ENCODE results near the gene PYDC1.

PYDC1 gene

DNA sequence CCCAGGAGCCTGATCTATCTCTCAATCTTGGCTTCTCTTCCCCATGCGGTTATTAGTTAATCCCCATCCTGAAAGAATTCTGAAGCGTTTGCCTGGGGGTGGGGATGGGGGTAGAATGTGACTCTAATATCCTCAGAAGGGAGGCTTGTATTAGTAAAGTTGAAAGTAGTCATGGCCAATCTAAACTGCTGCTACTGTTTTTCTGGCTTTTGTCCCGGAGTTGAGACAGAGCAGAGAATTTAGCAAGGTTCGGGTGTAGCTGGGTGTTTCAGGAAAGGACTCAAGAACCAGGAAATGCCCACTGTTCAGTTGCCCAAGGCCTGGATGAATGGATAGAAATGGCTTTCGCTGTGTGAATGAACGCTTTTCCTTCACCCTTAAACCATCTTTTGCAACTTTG, 25.3 kb upstream of the PYDC1 start:
- in situ Hi-C loops (cut with HindIII; ENCODE audit: low sequenced_read_pairs) = no loop called here
- TF ChIP-seq, protein P1, sequence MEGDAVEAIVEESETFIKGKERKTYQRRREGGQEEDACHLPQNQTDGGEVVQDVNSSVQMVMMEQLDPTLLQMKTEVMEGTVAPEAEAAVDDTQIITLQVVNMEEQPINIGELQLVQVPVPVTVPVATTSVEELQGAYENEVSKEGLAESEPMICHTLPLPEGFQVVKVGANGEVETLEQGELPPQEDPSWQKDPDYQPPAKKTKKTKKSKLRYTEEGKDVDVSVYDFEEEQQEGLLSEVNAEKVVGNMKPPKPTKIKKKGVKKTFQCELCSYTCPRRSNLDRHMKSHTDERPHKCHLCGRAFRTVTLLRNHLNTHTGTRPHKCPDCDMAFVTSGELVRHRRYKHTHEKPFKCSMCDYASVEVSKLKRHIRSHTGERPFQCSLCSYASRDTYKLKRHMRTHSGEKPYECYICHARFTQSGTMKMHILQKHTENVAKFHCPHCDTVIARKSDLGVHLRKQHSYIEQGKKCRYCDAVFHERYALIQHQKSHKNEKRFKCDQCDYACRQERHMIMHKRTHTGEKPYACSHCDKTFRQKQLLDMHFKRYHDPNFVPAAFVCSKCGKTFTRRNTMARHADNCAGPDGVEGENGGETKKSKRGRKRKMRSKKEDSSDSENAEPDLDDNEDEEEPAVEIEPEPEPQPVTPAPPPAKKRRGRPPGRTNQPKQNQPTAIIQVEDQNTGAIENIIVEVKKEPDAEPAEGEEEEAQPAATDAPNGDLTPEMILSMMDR (IDR thresholded peaks at IDR 0.05; ENCODE audit: low read depth, low read length) = no peak
- H3K4me3 ChIP-seq (ENCODE audit: low read depth, low read length) = no peak overlapping the region
- no peak for DNase-seq (ENCODE audit: low read depth, low spot score)

DNA sequence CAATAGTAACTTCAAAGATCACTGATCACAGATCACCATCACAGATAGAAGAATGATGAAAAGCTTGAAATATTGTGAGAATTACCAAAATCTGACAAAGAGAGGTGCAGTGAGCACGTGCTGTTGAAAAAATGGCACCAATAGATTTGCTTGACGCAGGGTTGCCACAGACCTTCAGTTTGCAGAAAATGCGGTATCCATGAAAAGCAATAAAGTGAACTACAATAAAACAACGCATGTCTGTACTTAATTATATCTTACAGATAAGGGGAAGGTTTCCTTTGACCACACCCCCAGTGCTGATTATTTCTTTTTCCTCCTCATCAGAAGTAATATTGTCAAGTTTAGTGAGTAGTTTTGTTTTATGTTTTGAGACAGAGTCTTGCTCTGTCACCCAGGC, 21.1 kb upstream of the PYDC1 start:
- TF ChIP-seq, protein P1 (IDR thresholded peaks at IDR 0.05; ENCODE audit: low read depth, low read length) = no peak
- in situ Hi-C loops (cut with HindIII; ENCODE audit: low sequenced_read_pairs) = no loop called here
- no peak for DNase-seq (ENCODE audit: low read depth, low spot score)
- no peak overlapping the region for H3K4me3 ChIP-seq (ENCODE audit: low read depth, low read length)

DNA sequence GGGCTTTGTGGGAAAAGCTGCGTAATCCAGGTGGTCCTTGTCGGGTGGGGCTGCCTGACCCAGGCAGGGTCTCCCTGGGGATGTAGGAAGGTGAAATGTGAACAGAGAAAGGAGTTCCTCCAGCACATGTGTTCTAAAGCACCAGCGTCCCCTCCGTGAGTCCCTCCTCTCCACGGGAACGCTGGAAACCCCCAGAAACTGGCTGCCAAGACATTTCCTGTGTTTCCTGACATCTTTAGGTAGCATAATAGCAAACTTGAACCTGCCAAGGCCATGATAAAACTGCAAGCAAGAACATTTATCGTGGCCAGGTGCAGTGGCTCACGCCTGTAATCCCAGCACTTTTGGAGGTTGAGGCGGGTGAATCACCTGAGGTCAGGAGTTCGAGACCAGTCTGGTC, 12.6 kb upstream of the PYDC1 start:
- in situ Hi-C loops (cut with HindIII; ENCODE audit: low sequenced_read_pairs) = no loop called here
- TF ChIP-seq, protein P1 (IDR thresholded peaks at IDR 0.05; ENCODE audit: low read depth, low read length) = no peak

DNA sequence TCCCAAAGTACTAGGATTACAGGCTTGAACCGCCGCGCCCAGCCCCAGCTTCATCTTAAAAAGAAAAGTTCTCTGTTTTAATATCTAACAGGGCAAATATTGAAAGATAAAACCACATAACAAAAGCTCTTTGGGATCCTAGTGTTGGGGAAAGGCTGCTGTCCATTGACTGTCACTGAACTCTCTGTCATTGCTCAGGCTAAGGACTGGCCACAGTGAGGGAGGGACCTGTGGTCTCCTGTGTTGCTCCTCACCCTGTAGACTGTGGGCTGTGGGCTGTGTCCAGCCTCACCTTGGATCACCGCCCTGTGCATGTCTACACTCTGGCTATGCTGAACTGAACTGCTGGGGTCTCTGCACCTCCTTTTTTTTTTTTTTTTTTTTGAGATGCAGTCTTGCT, 11.3 kb upstream of the PYDC1 start:
- no peak overlapping the region for H3K4me3 ChIP-seq (ENCODE audit: low read depth, low read length)
- DNase-seq (ENCODE audit: low read depth, low spot score) = no peak
- in situ Hi-C loops (cut with HindIII; ENCODE audit: low sequenced_read_pairs) = no loop called here
- TF ChIP-seq, protein P1 (IDR thresholded peaks at IDR 0.05; ENCODE audit: low read depth, low read length) = no peak

More for the DNA sequence above, 12.6 kb upstream of the PYDC1 start:
- no peak for DNase-seq (ENCODE audit: low read depth, low spot score)
- no peak overlapping the region for H3K4me3 ChIP-seq (ENCODE audit: low read depth, low read length)

DNA sequence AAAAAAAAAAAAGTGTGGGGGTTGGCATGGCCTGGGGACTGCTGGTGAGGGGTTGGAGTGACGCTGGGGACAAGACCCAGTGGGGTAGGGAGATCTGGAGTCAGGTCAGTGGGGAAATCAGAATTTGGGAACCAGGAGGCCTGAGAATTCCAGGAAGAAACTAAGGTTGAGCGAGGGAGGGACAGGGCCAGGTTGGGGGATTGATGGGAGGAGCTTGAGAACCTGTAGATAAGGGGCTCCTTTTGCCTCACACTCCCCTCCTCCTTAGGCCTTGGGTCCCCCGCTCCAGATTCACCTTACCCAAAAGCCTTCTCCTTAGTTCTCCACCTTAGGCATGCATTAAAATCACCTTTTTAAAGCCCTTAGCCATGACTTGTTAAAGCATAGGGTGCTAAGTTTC, 8.3 kb upstream of the PYDC1 start:
- TF ChIP-seq, protein P1 (IDR thresholded peaks at IDR 0.05; ENCODE audit: low read depth, low read length) = no peak
- no peak for DNase-seq (ENCODE audit: low read depth, low spot score)
- H3K4me3 ChIP-seq (ENCODE audit: low read depth, low read length) = no peak overlapping the region
- in situ Hi-C loops (cut with HindIII; ENCODE audit: low sequenced_read_pairs) = no loop called here

DNA sequence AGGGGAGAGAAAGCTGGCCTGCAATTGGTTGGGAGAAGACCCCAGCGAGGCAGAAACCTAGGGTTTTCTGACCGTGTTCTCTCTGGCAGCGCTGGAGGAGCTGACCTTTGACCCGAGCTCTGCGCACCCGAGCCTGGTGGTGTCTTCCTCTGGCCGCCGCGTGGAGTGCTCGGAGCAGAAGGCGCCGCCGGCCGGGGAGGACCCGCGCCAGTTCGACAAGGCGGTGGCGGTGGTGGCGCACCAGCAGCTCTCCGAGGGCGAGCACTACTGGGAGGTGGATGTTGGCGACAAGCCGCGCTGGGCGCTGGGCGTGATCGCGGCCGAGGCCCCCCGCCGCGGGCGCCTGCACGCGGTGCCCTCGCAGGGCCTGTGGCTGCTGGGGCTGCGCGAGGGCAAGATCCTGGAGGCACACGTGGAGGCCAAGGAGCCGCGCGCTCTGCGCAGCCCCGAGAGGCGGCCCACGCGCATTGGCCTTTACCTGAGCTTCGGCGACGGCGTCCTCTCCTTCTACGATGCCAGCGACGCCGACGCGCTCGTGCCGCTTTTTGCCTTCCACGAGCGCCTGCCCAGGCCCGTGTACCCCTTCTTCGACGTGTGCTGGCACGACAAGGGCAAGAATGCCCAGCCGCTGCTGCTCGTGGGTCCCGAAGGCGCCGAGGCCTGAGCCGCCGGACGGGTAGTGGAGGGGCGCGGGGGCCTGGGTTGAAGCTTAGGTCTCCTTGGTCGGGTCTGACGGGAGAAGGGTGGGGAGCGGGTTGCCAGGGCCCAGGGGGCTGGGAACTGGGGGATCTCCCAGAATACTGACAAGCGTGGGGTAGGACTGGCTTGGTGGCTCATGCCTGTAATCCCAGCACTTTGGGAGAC, 7.4 kb upstream of the PYDC1 start:
- TF ChIP-seq, protein P1 (IDR thresholded peaks at IDR 0.05; ENCODE audit: low read depth, low read length) = no peak
- H3K4me3 ChIP-seq (ENCODE audit: low read depth, low read length) = no peak overlapping the region
- no peak for DNase-seq (ENCODE audit: low read depth, low spot score)
- in situ Hi-C loops (cut with HindIII; ENCODE audit: low sequenced_read_pairs) = no loop called here

Measured in astrocyte of the spinal cord (primary cell).